GM21381 (cell line): ENCODE data around the gene ATXN10.
"Not testable (repeated sequence)": the region's sequence is repeated elsewhere in the genome, so short reads cannot be mapped to it uniquely, and the experiment has no call there.

ENCODE experiments used
- ATAC-seq: cut with Tn5 transposase; IDR thresholded peaks from one replicate; pipeline ENCODE4 v1.9.1; 2021; ENCODE audit warnings: mild to moderate bottlenecking, moderate library complexity; ENCODE audit not compliant: unreplicated experiment

Gene ATXN10

GRCh38 chr22:45676024-45676423 lies 4.4 kb downstream of the ATXN10 start:
- no peak for ATAC-seq

- ATAC-seq = no peak
Measured at GRCh38 chr22:45677063-45677462, 5.4 kb downstream of the ATXN10 start.

GRCh38 chr22:45678961-45679912 lies 7.6 kb downstream of the ATXN10 start:
- ATAC-seq = no peak

GRCh38 chr22:45680932-45681700 lies 9.5 kb downstream of the ATXN10 start:
- no peak for ATAC-seq

- no peak for ATAC-seq
Measured at GRCh38 chr22:45682064-45682463, 10.4 kb downstream of the ATXN10 start.

GRCh38 chr22:45682773-45683172 lies 11.1 kb downstream of the ATXN10 start:
- not testable (repeated sequence) for ATAC-seq

- no peak for ATAC-seq
Measured at GRCh38 chr22:45683248-45683647, 11.6 kb downstream of the ATXN10 start.

GRCh38 chr22:45683680-45684079 lies 12.0 kb downstream of the ATXN10 start:
- ATAC-seq = no peak

- no peak for ATAC-seq
Measured at GRCh38 chr22:45684169-45684568, 12.5 kb downstream of the ATXN10 start.

- no peak for ATAC-seq
Measured at GRCh38 chr22:45684752-45685574, 13.3 kb downstream of the ATXN10 start.

- ATAC-seq = no peak
Measured at GRCh38 chr22:45686004-45686403, 14.4 kb downstream of the ATXN10 start.

- ATAC-seq = no peak
Measured at GRCh38 chr22:45686836-45687235, 15.2 kb downstream of the ATXN10 start.

- no peak for ATAC-seq
Measured at GRCh38 chr22:45688600-45689080, 17.0 kb downstream of the ATXN10 start.

- no peak for ATAC-seq
Measured at GRCh38 chr22:45689211-45689610, 17.6 kb downstream of the ATXN10 start.

GRCh38 chr22:45690008-45690407 lies 18.4 kb downstream of the ATXN10 start:
- ATAC-seq = no peak

- no peak for ATAC-seq
Measured at GRCh38 chr22:45692549-45692948, 20.9 kb downstream of the ATXN10 start.

- no peak for ATAC-seq
Measured at GRCh38 chr22:45693835-45694234, 22.2 kb downstream of the ATXN10 start.

GRCh38 chr22:45696227-45696626 lies 24.6 kb downstream of the ATXN10 start:
- ATAC-seq = no peak

GRCh38 chr22:45698094-45698493 lies 26.5 kb downstream of the ATXN10 start:
- no peak for ATAC-seq

GRCh38 chr22:45702981-45703380 lies 31.3 kb downstream of the ATXN10 start:
- no peak for ATAC-seq

GRCh38 chr22:45703758-45704157 lies 32.1 kb downstream of the ATXN10 start:
- no peak for ATAC-seq
